ENCODE results near the gene CNTNAP2. TPM values are rescaled to one million over a fixed set of nuclear protein-coding genes. Genes with fewer than 3 reads are reported as not detected.

CNTNAP2 gene
- total and polyA plus RNA-seq, 9 of the 15 experiments (the other 6 are each of a cell fraction or from before 2014, with no cell fraction given), result 0.04 to 0.62 (median 0.09) TPM; not detected in 4

GRCh38 chr7:146575903-146576302 is 459.3 kb downstream of the CNTNAP2 start (continued):
- TF ChIP-seq NONO (IDR thresholded peaks at IDR 0.05; ENCODE audit: low read depth in 2 of 2, low read length in 1 of 2) (no peak), ZNF41 (CRISPR knock-in tag; conservative IDR thresholded peaks at IDR 0.05) (no peak), FOSL1 (tag; conservative IDR thresholded peaks at IDR 0.05) (no peak), NFRKB (IDR thresholded peaks at IDR 0.05; ENCODE audit: low read depth) (no peak), XRCC3 (IDR thresholded peaks at IDR 0.05) (no peak), ZNF140 (CRISPR knock-in tag; IDR thresholded peaks at IDR 0.05) (no peak)

DNA sequence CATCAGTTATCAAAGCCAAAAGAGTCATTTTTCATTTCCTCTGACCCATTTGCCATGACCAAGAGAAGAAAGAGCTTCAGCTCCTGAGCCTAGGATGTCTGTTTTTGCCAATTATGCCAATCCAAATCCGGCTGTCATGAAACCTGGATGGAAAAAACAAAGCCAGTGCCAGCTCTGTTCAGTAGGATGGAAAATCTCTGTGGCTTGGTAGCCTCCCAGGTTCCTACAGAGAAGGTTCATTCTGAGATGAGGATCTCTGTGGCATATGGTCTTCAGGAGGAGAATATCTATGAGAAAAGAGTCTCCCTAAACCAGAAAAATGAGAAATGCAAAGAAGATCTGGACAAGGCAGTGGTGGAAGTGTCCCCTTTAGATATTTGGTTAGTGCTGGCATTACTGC is 475.4 kb downstream of the CNTNAP2 start:
- WGBS (ENCODE audit: insufficient coverage, low coverage, missing lambda C conversion rate), result 0% methylated on average over 1 of the region's 1 CpG
- Histone ChIP-seq H3K9me1 (ENCODE audit: control insufficient read depth, insufficient read depth, low read length) (no peaks in the 10 kb centered on the region), H3K79me2 (ENCODE audit: control insufficient read depth, insufficient read depth, low read length) (no peaks in the 10 kb centered on the region), H3K36me3 (ENCODE audit: control insufficient read depth, insufficient read depth, low read length) (no peaks in the 10 kb centered on the region), H3K27ac (ENCODE audit: extremely low read depth, low read depth, low read length) (no peak overlapping the region), H3K9ac (ENCODE audit: insufficient read depth in 1 of 2, low read depth in 2 of 2, low read length in 2 of 2) (no peak overlapping the region), H2AFZ (ENCODE audit: low read depth, low read length) (no peak overlapping the region), H3K9me3 (replicated peaks; ENCODE audit: control insufficient read depth, insufficient read depth, low read depth, low read length) (peaks cover 2% of the 10 kb centered on the region), H3K4me1 (replicated peaks in 1 of 2; ENCODE audit: control insufficient read depth in 2 of 2, insufficient read depth in 2 of 2, low read length in 2 of 2) (no peaks in the 10 kb centered on the region), H3K27me3 (ENCODE audit: control insufficient read depth in 2 of 2, insufficient read depth in 2 of 2, low read length in 2 of 2) (no peaks in the 10 kb centered on the region), H3K4me3 (no peak overlapping the region), H3K4me2 (ENCODE audit: insufficient read depth, low read length) (no peak overlapping the region), H4K20me1 (replicated peaks; ENCODE audit: control insufficient read depth, insufficient read depth, low read length) (no peaks in the 10 kb centered on the region)
- POLR2A ChIA-PET, result no interaction called here
- no peak for TF ChIP-seq NCOA1 (IDR thresholded peaks at IDR 0.05; ENCODE audit: low read depth)
- TF ChIP-seq ZNF384 (IDR thresholded peaks at IDR 0.05; ENCODE audit: low read depth, low read length), result no peak
- no peak for TF ChIP-seq XRCC4 (IDR thresholded peaks at IDR 0.05; ENCODE audit: extremely low read depth, insufficient read depth, insufficient read length)
- no peak for TF ChIP-seq ZFPM2 (CRISPR knock-in tag; IDR thresholded peaks at IDR 0.05)
- BruUV-seq (replicated peaks), result no TSS peak
- FAIRE-seq (no peak), ATAC-seq (no peak), DNase-seq (ENCODE audit: extremely low read depth in 1 of 4, low spot score in 3 of 4) (no peak)
- intact Hi-C loops (cut with micrococcal nuclease) (no loop called here), in situ Hi-C loops (cut with MboI) (no loop called here)
- CTCF ChIA-PET (ENCODE audit: low intra/inter-chr PET ratio), result no interaction called here
